HG03378 (cell line): ENCODE measurements around the gene PRICKLE1.
"Not testable (repeated sequence)": the region's sequence is repeated elsewhere in the genome, so short reads cannot be mapped to it uniquely, and the experiment has no call there.

Experiments
- ATAC-seq: cut with Tn5 transposase; IDR thresholded peaks from one replicate; pipeline ENCODE4 v1.9.1; 2021; ENCODE audit warnings: mild to moderate bottlenecking, moderate library complexity; ENCODE audit not compliant: unreplicated experiment

The PRICKLE1 gene

GRCh38 chr12:42557586-42558172, 31.9 kb downstream of the PRICKLE1 start:
- no peak for ATAC-seq

GRCh38 chr12:42556917-42557316, 32.6 kb downstream of the PRICKLE1 start:
- ATAC-seq, result no peak

GRCh38 chr12:42552822-42553221, 36.7 kb downstream of the PRICKLE1 start:
- ATAC-seq, result no peak

GRCh38 chr12:42550800-42551199, 38.7 kb downstream of the PRICKLE1 start:
- ATAC-seq, result no peak

GRCh38 chr12:42546709-42547108, 42.8 kb downstream of the PRICKLE1 start:
- ATAC-seq, result no peak

- no peak for ATAC-seq
Measured at GRCh38 chr12:42541965-42542364, 47.6 kb downstream of the PRICKLE1 start.

- ATAC-seq, result not testable (repeated sequence)
Measured at GRCh38 chr12:42541308-42541707, 48.2 kb downstream of the PRICKLE1 start.

- ATAC-seq, result no peak
Measured at GRCh38 chr12:42539696-42540095, 49.9 kb downstream of the PRICKLE1 start.

GRCh38 chr12:42538203-42538602, 51.3 kb downstream of the PRICKLE1 start:
- no peak for ATAC-seq

- no peak for ATAC-seq
Measured at GRCh38 chr12:42534184-42534838, 55.2 kb downstream of the PRICKLE1 start.

- no peak for ATAC-seq
Measured at GRCh38 chr12:42530284-42530683, 59.3 kb downstream of the PRICKLE1 start.

- no peak for ATAC-seq
Measured at GRCh38 chr12:42525444-42525843, 64.1 kb downstream of the PRICKLE1 start.

GRCh38 chr12:42524716-42525115, 64.8 kb downstream of the PRICKLE1 start:
- ATAC-seq, result no peak

- no peak for ATAC-seq
Measured at GRCh38 chr12:42516573-42516972, 73.0 kb downstream of the PRICKLE1 start.

- ATAC-seq, result no peak
Measured at GRCh38 chr12:42511656-42512055, 77.9 kb downstream of the PRICKLE1 start.

- ATAC-seq, result no peak
Measured at GRCh38 chr12:42510823-42511222, 78.7 kb downstream of the PRICKLE1 start.

- no peak for ATAC-seq
Measured at GRCh38 chr12:42508913-42509460, 80.6 kb downstream of the PRICKLE1 start.

- ATAC-seq, result no peak
Measured at GRCh38 chr12:42507565-42507964, 82.0 kb downstream of the PRICKLE1 start.

- no peak for ATAC-seq
Measured at GRCh38 chr12:42507081-42507480, 82.5 kb downstream of the PRICKLE1 start.

- no peak for ATAC-seq
Measured at GRCh38 chr12:42504049-42504448, 85.5 kb downstream of the PRICKLE1 start.

- ATAC-seq, result no peak
Measured at GRCh38 chr12:42502682-42503081, 86.9 kb downstream of the PRICKLE1 start.

GRCh38 chr12:42498549-42499247, 90.8 kb downstream of the PRICKLE1 start:
- ATAC-seq, result no peak
